Urinary bladder (tissue), 4 donors: ENCODE results near the gene OR51E1. TPM values are rescaled to one million over a fixed set of nuclear protein-coding genes. Genes with fewer than 3 reads are reported as not detected.

ENCODE experiments used
- DNase-seq: peaks from one replicate; pipeline ENCODE4 v3.0.0-alpha.2; 2015; ENCODE audit errors: extremely low spot score
- H3K27ac ChIP-seq: one replicate; pipeline ENCODE4 v1.5.1; 2013; ENCODE audit warnings: low read depth, mild to moderate bottlenecking, moderate library complexity
- H3K36me3 ChIP-seq: one replicate; pipeline ENCODE4 v1.6.1; 2013; ENCODE audit warnings: mild to moderate bottlenecking, moderate library complexity; ENCODE audit not compliant: insufficient read depth
- H3K4me1 ChIP-seq: one replicate; pipeline ENCODE4 v1.6.1; 2013; ENCODE audit warnings: mild to moderate bottlenecking, moderate library complexity; ENCODE audit not compliant: insufficient read depth
- H3K4me3 ChIP-seq: one replicate; pipeline ENCODE4 v1.5.1; 2013; ENCODE audit warnings: low read depth, low read length
- whole genome bisulfite sequencing: extraction: QIAGEN DNeasy Blood & Tissue Kit; methylation state at CpG from one replicate; pipeline ENCODE4 v1.1.7; 2013; 5-methylcytosine and 5-hydroxymethylcytosine counted together
- polyA plus RNA-seq: library from polyadenylated mRNA; stranded (reverse); fragments of 200-250 nt; gene quantifications from one replicate; pipeline ENCODE4 v1.2.3, GENCODE V29; 2013
- total RNA-seq: library from RNA; depleted of rRNA; stranded (reverse); fragments of >200 nt; gene quantifications from one replicate; pipeline ENCODE4 v1.2.3, GENCODE V29; 2014
- donor health status: healthy with polysubstance abuse.
- donor health status: healthy.

OR51E1 gene
- total RNA-seq = 3.2 TPM
- polyA plus RNA-seq = 0.65 TPM

- Histone ChIP-seq H3K4me1 (no peaks in the 10 kb centered on the region), H3K27ac (no peak within 1 kb of the TSS), H3K4me3 (no peak within 1 kb of the TSS), H3K36me3 (no peaks in the 10 kb centered on the region)
- WGBS = 78% methylated on average over 3 of the region's 3 CpGs
- no peak for DNase-seq
These were observed at the start of gene OR51E1 for GRCh38 chr11:4643682-4644081. OR51E1 (plus strand) TSS chr11:4643982; CDS start chr11:4652527, 8,545 bp downstream.

GRCh38 chr11:4605057-4605456 lies 38.7 kb upstream of the OR51E1 start:
- H3K4me3 ChIP-seq = no peak overlapping the region
- no peak overlapping the region for H3K27ac ChIP-seq
- DNase-seq = no peak
- no peaks in the 10 kb centered on the region for H3K36me3 ChIP-seq
- no peaks in the 10 kb centered on the region for H3K4me1 ChIP-seq
- WGBS = 92% methylated on average over 4 of the region's 4 CpGs

GRCh38 chr11:4606231-4607015 lies 37.4 kb upstream of the OR51E1 start:
- 55% methylated on average over 1 of the region's 1 CpG for WGBS
- no peak overlapping the region for H3K4me3 ChIP-seq
- no peak overlapping the region for H3K27ac ChIP-seq
- H3K4me1 ChIP-seq = no peaks in the 10 kb centered on the region
- no peak for DNase-seq
- no peaks in the 10 kb centered on the region for H3K36me3 ChIP-seq

GRCh38 chr11:4607096-4607495 lies 36.7 kb upstream of the OR51E1 start:
- WGBS = 40% methylated on average over 6 of the region's 6 CpGs
- Histone ChIP-seq H3K27ac (no peak overlapping the region), H3K4me1 (no peaks in the 10 kb centered on the region), H3K4me3 (peak overlapping the region; percentile 73), H3K36me3 (no peaks in the 10 kb centered on the region)
- DNase-seq = no peak

GRCh38 chr11:4607781-4608666 lies 35.8 kb upstream of the OR51E1 start, which contains the start of gene TRIM68:
TRIM68 (minus strand) TSS chr11:4608231; CDS start chr11:4605504, 2,727 bp downstream.
- Histone ChIP-seq H3K27ac (peak within 1 kb of the TSS; percentile 65), H3K4me3 (peak within 1 kb of the TSS; percentile 73), H3K36me3 (no peaks in the 10 kb centered on the region), H3K4me1 (no peaks in the 10 kb centered on the region)
- DNase-seq = peak; percentile 86
- 4% methylated on average over 43 of the region's 43 CpGs for WGBS

- H3K4me1 ChIP-seq = no peaks in the 10 kb centered on the region
- 38% methylated on average over 3 of the region's 3 CpGs for WGBS
- no peaks in the 10 kb centered on the region for H3K36me3 ChIP-seq
- no peak overlapping the region for H3K4me3 ChIP-seq
- H3K27ac ChIP-seq = no peak overlapping the region
- DNase-seq = no peak
These were observed 33.4 kb upstream of the OR51E1 start for GRCh38 chr11:4610258-4610935.

GRCh38 chr11:4611986-4612385 lies 31.8 kb upstream of the OR51E1 start:
- no peak for DNase-seq
- no peaks in the 10 kb centered on the region for H3K36me3 ChIP-seq
- H3K4me3 ChIP-seq = no peak overlapping the region
- WGBS = 86% methylated on average over 2 of the region's 2 CpGs
- H3K4me1 ChIP-seq = no peaks in the 10 kb centered on the region
- H3K27ac ChIP-seq = no peak overlapping the region

GRCh38 chr11:4615856-4616444 lies 27.8 kb upstream of the OR51E1 start:
- DNase-seq = no peak

GRCh38 chr11:4619514-4619913 lies 24.3 kb upstream of the OR51E1 start:
- H3K36me3 ChIP-seq = no peaks in the 10 kb centered on the region
- H3K27ac ChIP-seq = no peak overlapping the region
- 80% methylated on average over 9 of the region's 9 CpGs for WGBS
- H3K4me1 ChIP-seq = no peaks in the 10 kb centered on the region
- H3K4me3 ChIP-seq = no peak overlapping the region
- DNase-seq = no peak

More at GRCh38 chr11:4615856-4616444, 27.8 kb upstream of the OR51E1 start:
- Histone ChIP-seq H3K4me3 (no peak overlapping the region), H3K4me1 (no peaks in the 10 kb centered on the region), H3K36me3 (no peaks in the 10 kb centered on the region), H3K27ac (no peak overlapping the region)

GRCh38 chr11:4626207-4627099 lies 17.3 kb upstream of the OR51E1 start:
- Histone ChIP-seq H3K4me3 (no peak overlapping the region), H3K36me3 (no peaks in the 10 kb centered on the region), H3K27ac (no peak overlapping the region), H3K4me1 (no peaks in the 10 kb centered on the region)
- DNase-seq = peak; percentile 18
- WGBS = 34% methylated on average over 15 of the region's 15 CpGs

- WGBS = 51% methylated on average over 2 of the region's 2 CpGs
- Histone ChIP-seq H3K4me3 (no peak overlapping the region), H3K36me3 (no peaks in the 10 kb centered on the region), H3K4me1 (no peaks in the 10 kb centered on the region), H3K27ac (no peak overlapping the region)
- DNase-seq = no peak
These were observed 7.6 kb upstream of the OR51E1 start for GRCh38 chr11:4636136-4636535.

GRCh38 chr11:4636962-4637661 lies 6.7 kb upstream of the OR51E1 start, which contains the start of gene OR51D1:
OR51D1 (plus strand) TSS chr11:4637477; CDS start chr11:4639791, 2,314 bp downstream.
- DNase-seq = peak; percentile 13
- Histone ChIP-seq H3K36me3 (no peaks in the 10 kb centered on the region), H3K27ac (no peak within 1 kb of the TSS), H3K4me1 (no peaks in the 10 kb centered on the region), H3K4me3 (no peak within 1 kb of the TSS)
- WGBS = 32% methylated on average over 21 of the region's 21 CpGs
